ENCODE measurements around the gene SFMBT1.

DNA sequence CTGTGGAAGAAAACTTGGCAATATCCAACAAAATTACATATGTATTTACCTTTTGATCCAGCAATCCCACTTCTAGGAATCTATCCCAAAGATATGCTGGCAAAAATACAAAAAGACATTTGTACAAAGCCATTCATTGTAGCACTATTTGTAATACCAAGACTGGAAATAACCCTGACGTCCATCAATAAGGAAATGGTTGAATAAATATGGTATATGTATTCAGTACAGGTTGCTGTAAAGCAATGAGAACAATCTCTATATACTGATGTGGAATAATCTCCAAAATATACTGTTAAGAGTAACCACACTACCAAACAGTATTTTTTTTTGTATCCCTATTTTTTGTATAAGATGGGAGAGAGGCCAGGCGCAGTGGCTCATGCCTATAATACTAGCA lies 83.7 kb downstream of the SFMBT1 start:
- TF ChIP-seq, protein P1, sequence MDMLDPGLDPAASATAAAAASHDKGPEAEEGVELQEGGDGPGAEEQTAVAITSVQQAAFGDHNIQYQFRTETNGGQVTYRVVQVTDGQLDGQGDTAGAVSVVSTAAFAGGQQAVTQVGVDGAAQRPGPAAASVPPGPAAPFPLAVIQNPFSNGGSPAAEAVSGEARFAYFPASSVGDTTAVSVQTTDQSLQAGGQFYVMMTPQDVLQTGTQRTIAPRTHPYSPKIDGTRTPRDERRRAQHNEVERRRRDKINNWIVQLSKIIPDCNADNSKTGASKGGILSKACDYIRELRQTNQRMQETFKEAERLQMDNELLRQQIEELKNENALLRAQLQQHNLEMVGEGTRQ (CRISPR knock-in tag; IDR thresholded peaks at IDR 0.05): no peak
- TF ChIP-seq, protein P2, sequence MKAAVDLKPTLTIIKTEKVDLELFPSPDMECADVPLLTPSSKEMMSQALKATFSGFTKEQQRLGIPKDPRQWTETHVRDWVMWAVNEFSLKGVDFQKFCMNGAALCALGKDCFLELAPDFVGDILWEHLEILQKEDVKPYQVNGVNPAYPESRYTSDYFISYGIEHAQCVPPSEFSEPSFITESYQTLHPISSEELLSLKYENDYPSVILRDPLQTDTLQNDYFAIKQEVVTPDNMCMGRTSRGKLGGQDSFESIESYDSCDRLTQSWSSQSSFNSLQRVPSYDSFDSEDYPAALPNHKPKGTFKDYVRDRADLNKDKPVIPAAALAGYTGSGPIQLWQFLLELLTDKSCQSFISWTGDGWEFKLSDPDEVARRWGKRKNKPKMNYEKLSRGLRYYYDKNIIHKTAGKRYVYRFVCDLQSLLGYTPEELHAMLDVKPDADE (conservative IDR thresholded peaks at IDR 0.05; ENCODE audit: control insufficient read depth, low read depth, low read length): no peak
- TF ChIP-seq ZNF274 (IDR thresholded peaks at IDR 0.05; ENCODE audit: borderline replicate concordance, low read depth, low read length): no peak
- no peak for TF ChIP-seq ZNF384 (IDR thresholded peaks at IDR 0.05; ENCODE audit: low read depth, low read length)
- TF ChIP-seq, protein P3, sequence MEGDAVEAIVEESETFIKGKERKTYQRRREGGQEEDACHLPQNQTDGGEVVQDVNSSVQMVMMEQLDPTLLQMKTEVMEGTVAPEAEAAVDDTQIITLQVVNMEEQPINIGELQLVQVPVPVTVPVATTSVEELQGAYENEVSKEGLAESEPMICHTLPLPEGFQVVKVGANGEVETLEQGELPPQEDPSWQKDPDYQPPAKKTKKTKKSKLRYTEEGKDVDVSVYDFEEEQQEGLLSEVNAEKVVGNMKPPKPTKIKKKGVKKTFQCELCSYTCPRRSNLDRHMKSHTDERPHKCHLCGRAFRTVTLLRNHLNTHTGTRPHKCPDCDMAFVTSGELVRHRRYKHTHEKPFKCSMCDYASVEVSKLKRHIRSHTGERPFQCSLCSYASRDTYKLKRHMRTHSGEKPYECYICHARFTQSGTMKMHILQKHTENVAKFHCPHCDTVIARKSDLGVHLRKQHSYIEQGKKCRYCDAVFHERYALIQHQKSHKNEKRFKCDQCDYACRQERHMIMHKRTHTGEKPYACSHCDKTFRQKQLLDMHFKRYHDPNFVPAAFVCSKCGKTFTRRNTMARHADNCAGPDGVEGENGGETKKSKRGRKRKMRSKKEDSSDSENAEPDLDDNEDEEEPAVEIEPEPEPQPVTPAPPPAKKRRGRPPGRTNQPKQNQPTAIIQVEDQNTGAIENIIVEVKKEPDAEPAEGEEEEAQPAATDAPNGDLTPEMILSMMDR (IDR thresholded peaks at IDR 0.05 in 2 of 3, conservative IDR thresholded peaks at IDR 0.05 in 1 of 3; ENCODE audit: insufficient read depth in 2 of 3, low read depth in 1 of 3, low read length in 3 of 3): no peak
- TF ChIP-seq, protein P4, sequence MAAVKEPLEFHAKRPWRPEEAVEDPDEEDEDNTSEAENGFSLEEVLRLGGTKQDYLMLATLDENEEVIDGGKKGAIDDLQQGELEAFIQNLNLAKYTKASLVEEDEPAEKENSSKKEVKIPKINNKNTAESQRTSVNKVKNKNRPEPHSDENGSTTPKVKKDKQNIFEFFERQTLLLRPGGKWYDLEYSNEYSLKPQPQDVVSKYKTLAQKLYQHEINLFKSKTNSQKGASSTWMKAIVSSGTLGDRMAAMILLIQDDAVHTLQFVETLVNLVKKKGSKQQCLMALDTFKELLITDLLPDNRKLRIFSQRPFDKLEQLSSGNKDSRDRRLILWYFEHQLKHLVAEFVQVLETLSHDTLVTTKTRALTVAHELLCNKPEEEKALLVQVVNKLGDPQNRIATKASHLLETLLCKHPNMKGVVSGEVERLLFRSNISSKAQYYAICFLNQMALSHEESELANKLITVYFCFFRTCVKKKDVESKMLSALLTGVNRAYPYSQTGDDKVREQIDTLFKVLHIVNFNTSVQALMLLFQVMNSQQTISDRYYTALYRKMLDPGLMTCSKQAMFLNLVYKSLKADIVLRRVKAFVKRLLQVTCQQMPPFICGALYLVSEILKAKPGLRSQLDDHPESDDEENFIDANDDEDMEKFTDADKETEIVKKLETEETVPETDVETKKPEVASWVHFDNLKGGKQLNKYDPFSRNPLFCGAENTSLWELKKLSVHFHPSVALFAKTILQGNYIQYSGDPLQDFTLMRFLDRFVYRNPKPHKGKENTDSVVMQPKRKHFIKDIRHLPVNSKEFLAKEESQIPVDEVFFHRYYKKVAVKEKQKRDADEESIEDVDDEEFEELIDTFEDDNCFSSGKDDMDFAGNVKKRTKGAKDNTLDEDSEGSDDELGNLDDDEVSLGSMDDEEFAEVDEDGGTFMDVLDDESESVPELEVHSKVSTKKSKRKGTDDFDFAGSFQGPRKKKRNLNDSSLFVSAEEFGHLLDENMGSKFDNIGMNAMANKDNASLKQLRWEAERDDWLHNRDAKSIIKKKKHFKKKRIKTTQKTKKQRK (IDR thresholded peaks at IDR 0.05; ENCODE audit: borderline replicate concordance, low read depth, low read length): no peak
- TF ChIP-seq RAD21 (CRISPR knock-in tag; conservative IDR thresholded peaks at IDR 0.05 in 1 of 2, IDR thresholded peaks at IDR 0.05 in 1 of 2): no peak
- TF ChIP-seq TAF1 (IDR thresholded peaks at IDR 0.05; ENCODE audit: control insufficient read depth, extremely low read depth, insufficient read depth, low read length, severe bottlenecking): no peak
- no peak for TF ChIP-seq ZNF830 (CRISPR knock-in tag; IDR thresholded peaks at IDR 0.05)
- no peak for TF ChIP-seq MTA1 (IDR thresholded peaks at IDR 0.05; ENCODE audit: borderline replicate concordance)
- no peak for TF ChIP-seq TBP (optimal IDR thresholded peaks at IDR 0.05; ENCODE audit: low read depth, low read length)
- TF ChIP-seq POLR3G (IDR thresholded peaks at IDR 0.05; ENCODE audit: extremely low read depth, insufficient read length, insufficient replicate concordance): no peak
- TF ChIP-seq DPF2 (IDR thresholded peaks at IDR 0.05): no peak

Measured in K562 (cell line).